Neuron (in vitro differentiated cells): ENCODE results near the gene DPP10.

Source experiments
- H2AFZ ChIP-seq: one replicate; pipeline ENCODE4 v1.6.1; 2013; ENCODE audit warnings: low read depth, mild to moderate bottlenecking, inconsistent platforms, low read length, moderate library complexity
- H3K27me3 ChIP-seq: one replicate; pipeline ENCODE4 v1.6.1; 2013; ENCODE audit warnings: low read length; ENCODE audit not compliant: insufficient read depth
- H3K36me3 ChIP-seq: one replicate; pipeline ENCODE4 v1.6.1; 2013; ENCODE audit warnings: low read length; ENCODE audit not compliant: insufficient read depth
- H3K4me1 ChIP-seq: one replicate; pipeline ENCODE4 v1.6.1; 2013; ENCODE audit warnings: low read length; ENCODE audit not compliant: insufficient read depth
- H3K4me3 ChIP-seq: 2 replicates; pipeline ENCODE4 v1.5.1; 2013; ENCODE audit warnings: mild to moderate bottlenecking, low read length, moderate library complexity
- H3K9me3 ChIP-seq: one replicate; pipeline ENCODE4 v1.6.1; 2013; ENCODE audit warnings: low read length

Gene DPP10

DNA sequence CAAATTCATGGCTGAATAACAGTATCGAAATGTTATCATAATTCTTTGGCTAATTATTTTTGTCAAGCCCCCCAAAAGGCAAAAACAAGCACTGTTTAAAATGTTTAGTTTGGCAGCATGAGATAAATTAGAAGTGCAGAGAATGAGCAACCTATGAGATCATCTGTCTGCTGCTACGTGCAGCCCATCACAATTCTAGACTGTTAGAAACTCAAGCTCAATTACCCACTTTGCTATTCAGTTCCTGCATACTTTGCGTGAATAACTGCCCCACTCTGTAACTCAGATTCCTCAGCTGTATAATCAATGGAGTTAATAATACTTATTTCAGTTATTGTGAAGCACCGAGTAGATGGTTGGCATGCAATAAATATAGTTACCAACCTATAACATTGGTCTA is 1181.9 kb downstream of the DPP10 start:
- Histone ChIP-seq H3K27me3 (no peaks in the 10 kb centered on the region), H3K4me3 (no peak overlapping the region), H3K36me3 (no peaks in the 10 kb centered on the region)

DNA sequence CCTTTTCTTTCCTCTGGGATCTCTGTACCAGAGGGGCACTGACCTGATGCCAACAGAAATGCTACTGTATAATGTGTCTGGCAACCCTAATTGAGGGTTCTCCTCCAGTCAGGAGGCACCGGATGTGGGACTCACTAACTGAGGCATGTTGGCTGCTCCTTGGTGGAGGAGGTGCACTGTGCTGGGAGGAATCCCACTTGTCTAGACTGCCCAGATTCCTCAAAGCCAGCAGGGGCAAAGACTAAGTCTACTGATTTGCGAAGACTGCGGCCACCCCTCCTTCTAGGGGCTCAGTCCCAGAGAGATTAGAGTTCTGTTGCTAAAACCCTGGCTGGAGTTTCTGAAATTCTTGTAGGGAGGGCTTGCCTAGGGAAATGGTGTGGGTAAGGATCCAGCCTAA is 1192.1 kb downstream of the DPP10 start:
- Histone ChIP-seq H3K36me3 (no peaks in the 10 kb centered on the region), H3K4me1 (no peaks in the 10 kb centered on the region), H3K4me3 (no peak overlapping the region), H3K27me3 (no peaks in the 10 kb centered on the region), H3K9me3 (peaks cover 2% of the 10 kb centered on the region), H2AFZ (no peak overlapping the region)

More for the DNA sequence above, 1181.9 kb downstream of the DPP10 start:
- Histone ChIP-seq H2AFZ (peak overlapping the region; percentile 69), H3K9me3 (no peaks in the 10 kb centered on the region), H3K4me1 (peaks cover 8% of the 10 kb centered on the region)

DNA sequence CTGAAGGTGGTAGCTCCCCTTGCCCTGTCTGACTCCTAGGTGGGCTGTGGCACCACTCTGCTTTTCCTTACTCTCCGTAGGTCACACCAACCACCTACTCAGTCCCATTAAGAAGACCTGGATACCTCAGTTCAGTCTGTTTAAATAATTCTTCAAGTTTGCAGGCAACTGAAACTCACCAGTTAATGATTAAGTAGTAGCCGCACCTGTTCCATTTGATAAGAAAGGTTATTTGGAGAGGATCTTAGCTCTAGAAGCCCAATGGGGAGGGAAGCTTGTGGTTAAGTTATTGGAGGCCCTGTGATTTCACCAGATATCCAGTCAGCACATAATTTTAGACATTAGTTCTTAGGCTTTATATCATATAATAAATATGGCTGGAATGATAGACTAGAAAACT is 1193.0 kb downstream of the DPP10 start:
- Histone ChIP-seq H3K4me1 (peaks cover 7% of the 10 kb centered on the region), H3K36me3 (no peaks in the 10 kb centered on the region), H3K9me3 (peaks cover 2% of the 10 kb centered on the region), H3K4me3 (no peak overlapping the region), H2AFZ (no peak overlapping the region), H3K27me3 (no peaks in the 10 kb centered on the region)

DNA sequence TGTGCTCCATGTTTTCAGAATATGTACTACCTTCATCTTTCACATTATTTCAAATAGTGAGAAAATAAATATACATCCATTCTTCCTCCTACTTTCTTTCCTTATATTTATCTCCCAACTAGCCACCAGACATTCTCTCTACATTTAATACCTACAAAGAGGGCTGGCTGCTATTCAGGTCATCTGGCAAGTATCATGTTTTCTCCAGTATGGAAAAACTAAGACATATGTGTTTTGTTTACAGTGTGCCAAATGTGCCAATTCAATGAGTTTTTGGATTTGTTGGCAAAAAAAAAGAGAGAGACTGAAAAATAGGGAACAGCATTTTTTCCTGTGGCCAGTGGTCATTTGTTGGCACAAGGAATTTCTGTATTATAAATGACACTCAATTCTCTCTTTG is 1207.3 kb downstream of the DPP10 start:
- Histone ChIP-seq H3K4me1 (peaks cover 6% of the 10 kb centered on the region), H3K4me3 (no peak overlapping the region), H3K36me3 (no peaks in the 10 kb centered on the region), H2AFZ (no peak overlapping the region), H3K9me3 (no peaks in the 10 kb centered on the region), H3K27me3 (no peaks in the 10 kb centered on the region)

DNA sequence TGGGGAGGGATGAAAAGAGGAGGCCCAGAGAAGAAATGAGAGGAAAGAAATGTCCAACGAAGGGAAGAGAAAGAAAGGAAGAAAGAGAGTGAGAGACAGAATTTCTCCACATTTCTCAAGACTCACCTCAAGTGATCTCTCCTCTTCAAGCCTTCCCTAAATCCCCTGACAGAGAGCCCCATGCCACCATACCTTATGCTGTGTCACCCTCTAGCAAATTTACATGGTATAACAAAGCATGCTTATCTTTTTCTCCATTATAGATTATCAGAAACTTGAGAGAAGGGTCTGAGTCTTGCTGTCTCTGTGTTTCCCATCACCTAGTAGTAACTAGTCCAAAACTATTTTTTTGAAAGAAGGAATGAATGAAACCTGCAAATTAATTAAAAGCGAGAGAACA is 1208.4 kb downstream of the DPP10 start:
- Histone ChIP-seq H2AFZ (no peak overlapping the region), H3K4me3 (no peak overlapping the region), H3K27me3 (no peaks in the 10 kb centered on the region), H3K4me1 (peaks cover 6% of the 10 kb centered on the region), H3K9me3 (no peaks in the 10 kb centered on the region), H3K36me3 (no peaks in the 10 kb centered on the region)

DNA sequence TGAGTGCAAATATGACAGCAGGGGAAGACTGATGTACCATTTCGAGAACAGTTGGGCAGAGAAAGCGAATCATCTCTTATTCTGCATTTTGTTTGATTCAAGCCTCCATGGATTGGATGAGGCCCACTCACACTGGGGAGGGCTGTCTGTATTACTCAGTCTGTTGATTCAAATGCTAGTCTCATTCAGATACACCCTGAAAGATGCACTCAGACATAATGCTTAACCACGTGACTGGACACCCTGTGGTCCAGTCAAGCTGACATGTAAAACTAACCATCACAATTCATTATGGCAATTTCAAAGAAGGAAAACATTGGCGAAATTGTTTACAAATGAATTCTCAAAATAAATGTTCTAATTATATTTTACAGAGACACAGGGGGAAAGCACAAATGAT is 1210.2 kb downstream of the DPP10 start:
- H3K9me3 ChIP-seq = no peaks in the 10 kb centered on the region
- no peaks in the 10 kb centered on the region for H3K27me3 ChIP-seq
- H2AFZ ChIP-seq = peak overlapping the region; percentile 69
- H3K4me1 ChIP-seq = peaks cover 6% of the 10 kb centered on the region
- no peaks in the 10 kb centered on the region for H3K36me3 ChIP-seq
- H3K4me3 ChIP-seq = no peak overlapping the region

DNA sequence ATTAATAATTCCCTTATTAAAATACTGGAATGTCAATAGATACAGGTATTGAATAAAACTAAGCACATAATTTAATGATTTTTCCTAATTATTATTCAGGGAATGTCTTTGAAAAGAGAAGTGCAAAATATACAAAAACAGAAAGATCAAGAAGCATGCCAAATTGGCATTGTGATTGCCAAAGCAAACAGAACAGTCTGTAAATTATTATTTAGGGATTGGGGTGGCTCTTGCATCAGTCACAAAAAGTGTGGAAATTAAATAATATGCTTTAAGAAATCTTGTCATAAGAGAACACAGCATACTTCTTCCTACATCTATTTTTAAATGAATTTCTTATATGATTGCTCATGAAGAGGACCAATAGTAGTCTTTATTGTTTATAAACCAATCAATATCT is 1211.9 kb downstream of the DPP10 start:
- H2AFZ ChIP-seq = no peak overlapping the region
- no peaks in the 10 kb centered on the region for H3K9me3 ChIP-seq
- H3K4me1 ChIP-seq = peaks cover 6% of the 10 kb centered on the region
- H3K36me3 ChIP-seq = no peaks in the 10 kb centered on the region
- no peaks in the 10 kb centered on the region for H3K27me3 ChIP-seq
- H3K4me3 ChIP-seq = no peak overlapping the region

DNA sequence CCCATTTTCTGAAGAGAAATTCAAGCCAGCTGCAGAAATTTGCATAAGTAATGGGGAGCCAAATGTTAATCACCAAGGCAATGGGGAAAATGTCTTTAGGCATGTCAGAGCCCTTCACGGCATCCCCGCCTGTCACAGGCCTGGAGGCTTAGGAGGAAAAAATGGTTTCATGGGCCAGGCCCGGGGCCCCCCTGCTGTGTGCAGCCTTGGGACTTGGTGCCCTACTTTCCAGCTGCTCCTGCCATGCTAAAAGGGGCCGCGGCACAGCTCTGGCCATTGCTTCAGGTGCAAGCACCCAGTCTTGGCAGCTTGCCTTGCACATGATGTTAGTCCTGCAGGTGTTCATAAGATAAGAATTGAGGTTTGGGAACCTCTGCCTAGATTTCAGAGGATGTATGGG is 1235.7 kb downstream of the DPP10 start:
- Histone ChIP-seq H3K27me3 (no peaks in the 10 kb centered on the region), H3K36me3 (no peaks in the 10 kb centered on the region), H2AFZ (no peak overlapping the region), H3K4me1 (no peaks in the 10 kb centered on the region), H3K4me3 (no peak overlapping the region), H3K9me3 (no peaks in the 10 kb centered on the region)

DNA sequence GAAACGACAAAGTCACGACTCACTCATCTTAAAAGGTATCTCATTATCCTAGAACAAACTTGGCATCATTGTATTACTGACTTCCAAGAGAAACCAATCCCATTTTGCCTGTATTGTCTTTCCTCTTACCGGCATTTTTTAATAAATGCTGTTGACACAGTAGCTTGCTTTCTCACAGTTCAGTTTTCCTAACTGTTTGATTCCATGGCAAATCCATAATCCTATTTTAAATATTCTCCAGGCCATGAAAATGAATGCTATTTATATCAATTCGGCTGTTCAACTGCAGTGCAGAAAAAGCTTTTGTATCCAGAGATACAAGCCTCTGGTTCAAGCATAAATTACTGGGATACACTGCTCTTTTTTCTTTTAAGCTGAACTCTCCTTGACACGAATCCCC is 1241.9 kb downstream of the DPP10 start:
- Histone ChIP-seq H3K9me3 (no peaks in the 10 kb centered on the region), H3K36me3 (no peaks in the 10 kb centered on the region), H2AFZ (no peak overlapping the region), H3K4me1 (no peaks in the 10 kb centered on the region), H3K27me3 (no peaks in the 10 kb centered on the region), H3K4me3 (no peak overlapping the region)

DNA sequence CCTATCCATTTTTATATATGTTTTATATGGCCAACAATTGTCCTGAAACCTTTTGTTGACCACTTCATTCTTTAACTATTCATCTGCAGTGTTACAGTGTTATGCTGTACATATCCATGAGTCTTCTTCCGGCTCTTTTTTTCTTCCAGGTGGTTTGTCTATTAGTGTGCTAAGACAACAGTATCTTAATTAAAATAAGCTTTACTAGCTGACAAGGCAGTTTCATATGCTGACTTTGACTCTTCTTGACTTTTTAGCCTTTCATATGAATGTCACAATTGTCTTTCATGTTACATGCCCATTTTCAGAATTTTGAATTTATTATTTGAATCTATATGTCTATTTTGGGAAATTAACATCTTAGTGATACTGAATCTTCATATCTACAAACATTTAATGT is 1249.0 kb downstream of the DPP10 start:
- Histone ChIP-seq H3K36me3 (no peaks in the 10 kb centered on the region), H3K27me3 (no peaks in the 10 kb centered on the region), H3K4me3 (no peak overlapping the region), H2AFZ (no peak overlapping the region), H3K4me1 (peaks cover 6% of the 10 kb centered on the region), H3K9me3 (no peaks in the 10 kb centered on the region)

DNA sequence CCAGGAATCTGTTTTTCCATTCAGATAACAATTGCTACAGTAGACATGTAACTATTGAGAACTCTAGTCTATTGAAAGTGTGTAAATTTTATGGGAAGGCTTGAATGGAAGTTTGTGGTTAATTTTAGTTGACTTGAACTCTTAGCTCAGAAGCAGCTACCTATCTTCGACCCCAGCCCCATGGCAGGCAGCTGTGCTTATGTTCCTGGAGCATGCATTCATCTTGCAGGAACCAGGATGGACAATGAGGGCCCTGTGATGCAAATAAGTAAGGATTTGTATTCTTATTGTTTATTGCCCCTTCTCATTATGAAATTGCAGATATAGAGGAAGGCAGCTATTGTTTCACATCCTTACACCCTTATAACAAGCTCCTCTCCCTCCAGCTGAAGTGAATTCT is 1252.2 kb downstream of the DPP10 start:
- no peak overlapping the region for H3K4me3 ChIP-seq
- no peaks in the 10 kb centered on the region for H3K9me3 ChIP-seq
- H3K36me3 ChIP-seq = no peaks in the 10 kb centered on the region
- no peaks in the 10 kb centered on the region for H3K27me3 ChIP-seq
- no peak overlapping the region for H2AFZ ChIP-seq
- H3K4me1 ChIP-seq = peaks cover 6% of the 10 kb centered on the region

DNA sequence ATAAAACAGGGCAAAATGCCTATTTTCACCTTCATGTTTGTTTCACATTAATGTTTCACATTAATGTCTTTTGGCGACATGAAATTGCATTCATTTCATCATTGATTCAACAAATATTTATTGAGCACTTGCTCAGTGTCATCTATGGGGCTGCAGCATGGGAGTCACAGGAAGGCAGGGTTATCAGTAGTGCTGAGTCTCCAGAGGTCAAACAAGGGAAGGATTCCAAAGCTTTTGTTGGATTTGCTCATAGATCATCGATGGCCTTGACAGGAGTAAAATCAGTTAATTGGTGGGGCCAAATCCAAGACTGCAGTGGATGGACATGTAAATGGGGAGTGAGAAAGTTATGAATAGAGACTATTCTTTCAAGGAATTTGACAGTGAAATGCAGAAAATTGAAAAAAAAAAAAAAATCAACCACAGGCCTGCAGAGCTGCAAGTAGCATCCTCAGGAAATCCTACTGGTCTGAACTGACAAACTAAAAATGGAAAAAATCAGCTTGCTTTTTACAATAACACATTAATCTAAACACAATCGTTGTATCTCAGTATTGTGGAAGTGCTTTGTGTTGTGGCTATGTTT is 1290.8 kb downstream of the DPP10 start:
- Histone ChIP-seq H3K36me3 (no peaks in the 10 kb centered on the region), H2AFZ (no peak overlapping the region), H3K4me1 (no peaks in the 10 kb centered on the region), H3K9me3 (no peaks in the 10 kb centered on the region), H3K4me3 (no peak overlapping the region), H3K27me3 (no peaks in the 10 kb centered on the region)

DNA sequence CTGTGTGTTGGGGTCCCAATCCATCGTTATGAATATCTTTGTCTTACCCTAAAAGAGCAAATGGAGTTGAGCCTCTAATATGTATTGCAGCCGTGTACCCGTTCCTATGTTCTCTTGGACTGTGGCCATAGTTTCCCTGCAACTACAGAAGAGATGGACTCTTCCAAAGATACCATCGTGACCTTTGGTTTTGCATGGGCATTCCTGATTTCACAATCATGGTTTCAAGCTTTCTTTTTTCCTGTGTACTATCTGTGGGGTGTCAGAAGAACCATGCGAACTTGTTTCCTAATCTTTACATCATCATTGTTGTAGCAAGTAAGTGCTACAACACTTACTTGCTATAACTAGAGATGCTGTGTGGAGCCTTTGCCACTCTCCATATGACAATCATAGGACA is 1295.7 kb downstream of the DPP10 start:
- Histone ChIP-seq H3K4me1 (no peaks in the 10 kb centered on the region), H3K9me3 (no peaks in the 10 kb centered on the region), H2AFZ (no peak overlapping the region), H3K4me3 (no peak overlapping the region), H3K27me3 (no peaks in the 10 kb centered on the region), H3K36me3 (no peaks in the 10 kb centered on the region)

DNA sequence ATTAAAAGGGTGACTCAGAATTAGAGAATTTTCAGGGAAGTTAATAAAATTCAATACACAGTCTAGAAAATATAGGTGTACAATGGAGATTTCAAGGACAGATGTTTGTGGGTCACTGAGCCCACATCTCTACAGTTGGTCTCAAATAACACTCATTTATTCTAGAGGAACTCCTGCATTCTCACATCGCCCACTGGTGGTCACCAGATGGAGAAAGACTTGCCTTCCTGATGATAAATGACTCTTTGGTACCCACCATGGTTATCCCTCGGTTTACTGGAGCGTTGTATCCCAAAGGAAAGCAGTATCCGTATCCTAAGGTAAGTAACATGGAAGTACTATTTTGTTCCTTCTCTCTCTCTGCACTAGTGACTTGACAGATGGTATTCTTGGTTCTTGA is 1297.1 kb downstream of the DPP10 start:
- Histone ChIP-seq H3K9me3 (no peaks in the 10 kb centered on the region), H2AFZ (no peak overlapping the region), H3K4me1 (no peaks in the 10 kb centered on the region), H3K27me3 (no peaks in the 10 kb centered on the region), H3K36me3 (no peaks in the 10 kb centered on the region), H3K4me3 (no peak overlapping the region)
